ENCODE results near the gene RNF111. TPM values are rescaled to one million over a fixed set of nuclear protein-coding genes. Genes with fewer than 3 reads are reported as not detected.

Gene RNF111
- polyA plus RNA-seq, 2 of the 4 experiments (the other 2 are of a cell fraction): 25.0 to 42.7 TPM

- ChIA-PET CTCF (interaction anchor here (0.6 to 1.1 kb wide), 4 partner anchors 13 to 470 kb away, joined by 3 to 5 read pairs (median 4); no protein-coding TSS in a partner anchor), POLR2A (no interaction called here)
- Histone ChIP-seq H3K27ac (no peak overlapping the region), H3K4me2 (no peak overlapping the region), H3K4me3 (no peak overlapping the region), H3K4me1 (no peaks in the 10 kb centered on the region), H3K9me3 (no peaks in the 10 kb centered on the region)
- ATAC-seq (no peak), DNase-seq (ENCODE audit: low read depth in 1 of 2, low spot score in 1 of 2) (no peak), FAIRE-seq (no peak)
- 93% methylated on average over 4 of the region's 4 CpGs for WGBS (ENCODE audit: missing lambda C conversion rate)
- TF ChIP-seq FOSB (CRISPR knock-in tag; IDR thresholded peaks at IDR 0.05) (no peak), KDM1A (IDR thresholded peaks at IDR 0.05; ENCODE audit: low read depth) (no peak), NFE2L2 (conservative IDR thresholded peaks at IDR 0.05; ENCODE audit: low read length) (no peak), PBX3 (IDR thresholded peaks at IDR 0.05) (no peak), ZNF302 (CRISPR knock-in tag; IDR thresholded peaks at IDR 0.05) (no peak), SREBF2 (IDR thresholded peaks at IDR 0.05) (no peak), MAX (IDR thresholded peaks at IDR 0.05) (no peak), EHF (CRISPR knock-in tag; IDR thresholded peaks at IDR 0.05) (no peak), CEBPB (IDR thresholded peaks at IDR 0.05) (no peak), MAFK (IDR thresholded peaks at IDR 0.05; ENCODE audit: partially characterized antibody) (no peak), E2F6 (IDR thresholded peaks at IDR 0.05; ENCODE audit: borderline replicate concordance, low read depth) (no peak), NR3C1 (IDR thresholded peaks at IDR 0.05) (no peak), CTCF (IDR thresholded peaks at IDR 0.05) (no peak), TFCP2L1 (CRISPR knock-in tag; IDR thresholded peaks at IDR 0.05) (no peak), HES2 (IDR thresholded peaks at IDR 0.05) (no peak), ATOH8 (CRISPR knock-in tag; IDR thresholded peaks at IDR 0.05; ENCODE audit: low read depth) (no peak), FOSL2 (IDR thresholded peaks at IDR 0.05) (no peak), FOSL2 (CRISPR knock-in tag; IDR thresholded peaks at IDR 0.05) (no peak)
Observed at GRCh38 chr15:59060348-59060747, 72.9 kb downstream of the RNF111 start.

- Histone ChIP-seq H3K4me3 (no peak overlapping the region), H3K4me2 (no peak overlapping the region), H3K4me1 (no peaks in the 10 kb centered on the region), H3K9me3 (no peaks in the 10 kb centered on the region), H3K27ac (no peak overlapping the region)
- no peak for DNase-seq (ENCODE audit: low read depth in 1 of 2, low spot score in 1 of 2)
- TF ChIP-seq RCOR1 (IDR thresholded peaks at IDR 0.05; ENCODE audit: low read depth, low read length) (no peak), ATOH8 (CRISPR knock-in tag; IDR thresholded peaks at IDR 0.05; ENCODE audit: low read depth) (no peak), NR3C1 (IDR thresholded peaks at IDR 0.05) (no peak)
- FAIRE-seq: no peak
- no peak for ATAC-seq
- 84% methylated on average over 4 of the region's 4 CpGs for WGBS (ENCODE audit: missing lambda C conversion rate)
- POLR2A ChIA-PET: no interaction called here
- CTCF ChIA-PET: interaction anchor here (1.1 to 2.2 kb wide), 3 partner anchors 11 to 470 kb away, joined by 3 to 5 read pairs (median 3); no protein-coding TSS in a partner anchor
Observed at GRCh38 chr15:59063042-59063441, 75.6 kb downstream of the RNF111 start.
